Measurements from ENCODE around the gene PRSS1.

Gene PRSS1

GRCh38 chr7:142787783-142788182, 38.5 kb downstream of the PRSS1 start:
- no peak for DNase-seq (ENCODE audit: extremely low spot score)
- ChIA-PET POLR2A (interaction anchor here (1.9 kb wide), 1 partner anchor 21 kb away, joined by 6 read pairs; no protein-coding TSS in a partner anchor), CTCF (interaction anchor here (0.7 to 17.7 kb wide), 8 partner anchors 10 to 162 kb away, joined by 3 to 316 read pairs (median 26); partner anchors contain the start of gene PRSS2)
- no peak for TF ChIP-seq CTCF (IDR thresholded peaks at IDR 0.05; ENCODE audit: control extremely low read depth, extremely low read depth, low read depth, missing control alignments)

GRCh38 chr7:142788303-142789289, 39.3 kb downstream of the PRSS1 start:
- TF ChIP-seq CTCF (IDR thresholded peaks at IDR 0.05; ENCODE audit: control extremely low read depth, extremely low read depth, low read depth, missing control alignments), result no peak
- DNase-seq (ENCODE audit: extremely low spot score), result no peak
- ChIA-PET POLR2A (interaction anchor here (1.9 kb wide), 1 partner anchor 21 kb away, joined by 6 read pairs; no protein-coding TSS in a partner anchor), CTCF (interaction anchor here (0.7 to 17.7 kb wide), 12 partner anchors 9 to 184 kb away, joined by 3 to 316 read pairs (median 9); partner anchors contain the start of gene PRSS2)

- POLR2A ChIA-PET, result interaction anchor here (1.9 kb wide), 1 partner anchor 20 kb away, joined by 6 read pairs; no protein-coding TSS in a partner anchor
- no peak for DNase-seq (ENCODE audit: extremely low spot score)
- CTCF ChIA-PET, result interaction anchor here (0.8 to 17.7 kb wide), 10 partner anchors 8 to 185 kb away, joined by 3 to 316 read pairs (median 16); no protein-coding TSS in a partner anchor
- TF ChIP-seq CTCF (IDR thresholded peaks at IDR 0.05; ENCODE audit: control extremely low read depth, extremely low read depth, low read depth, missing control alignments), result no peak
These were observed 40.2 kb downstream of the PRSS1 start for GRCh38 chr7:142789441-142789840.

GRCh38 chr7:142790056-142790455, 40.8 kb downstream of the PRSS1 start:
- TF ChIP-seq CTCF (IDR thresholded peaks at IDR 0.05; ENCODE audit: control extremely low read depth, extremely low read depth, low read depth, missing control alignments), result no peak
- POLR2A ChIA-PET, result no interaction called here
- DNase-seq (ENCODE audit: extremely low spot score), result no peak
- CTCF ChIA-PET, result interaction anchor here (1.1 to 17.7 kb wide), 7 partner anchors 8 to 164 kb away, joined by 3 to 316 read pairs (median 32); partner anchors contain the start of gene EPHB6

GRCh38 chr7:142790555-142790954, 41.3 kb downstream of the PRSS1 start:
- CTCF ChIA-PET, result interaction anchor here (0.9 to 17.7 kb wide), 7 partner anchors 9 to 157 kb away, joined by 3 to 316 read pairs (median 11); partner anchors contain the start of gene EPHB6
- TF ChIP-seq CTCF (IDR thresholded peaks at IDR 0.05; ENCODE audit: control extremely low read depth, extremely low read depth, low read depth, missing control alignments), result no peak

GRCh38 chr7:142791502-142791901, 42.2 kb downstream of the PRSS1 start:
- no peak for DNase-seq (ENCODE audit: extremely low spot score)
- CTCF ChIA-PET, result interaction anchor here (11.7 to 17.7 kb wide), 3 partner anchors 10 to 158 kb away, joined by 140 to 316 read pairs (median 214); no protein-coding TSS in a partner anchor
- no peak for TF ChIP-seq CTCF (IDR thresholded peaks at IDR 0.05; ENCODE audit: control extremely low read depth, extremely low read depth, low read depth, missing control alignments)
- POLR2A ChIA-PET, result no interaction called here

More at GRCh38 chr7:142790555-142790954, 41.3 kb downstream of the PRSS1 start:
- DNase-seq (ENCODE audit: extremely low spot score), result no peak
- POLR2A ChIA-PET, result no interaction called here

Data from GM10248 (cell line).